Fibroblast of lung (primary cell): ENCODE data around the gene OXSR1.

Source experiments
- CTCF ChIP-seq, 2 donors: IDR thresholded peaks in 1 of 2; conservative IDR thresholded peaks in 1 of 2; 1 replicate in 1 of 2; 2 replicates in 1 of 2; pipeline ENCODE4 v1.5.1; 2011 to 2012; ENCODE audit warnings: low read length in 2 of 2, control low read depth in 1 of 2, inconsistent platforms in 1 of 2, low read depth in 1 of 2, mild to moderate bottlenecking in 1 of 2
- EZH2 ChIP-seq: IDR thresholded peaks from 2 replicates; pipeline ENCODE4 v1.5.1; 2012; ENCODE audit warnings: low read length, control low read depth, mild to moderate bottlenecking; ENCODE audit errors: missing control alignments

GRCh38 chr3:38276081-38276916 is 111.0 kb downstream of the OXSR1 start:
- TF ChIP-seq CTCF (conservative IDR thresholded peaks at IDR 0.05 in 1 of 2, IDR thresholded peaks at IDR 0.05 in 1 of 2; ENCODE audit: low read depth in 1 of 2, low read length in 2 of 2) (no peak), EZH2 (no peak)
